MCF 10A (cell line): ENCODE data around the gene GBP4. TPM values are rescaled to one million over a fixed set of nuclear protein-coding genes. Genes with fewer than 3 reads are reported as not detected.

Experiments
- BruUV-seq: library from RNA; stranded (reverse); fragments of 400-500 nt; replicated peaks from 2 replicates; lab custom pipeline; 2021; lab: Mats Ljungman, UMichigan
- CTCF ChIA-PET: fragments of 300-600 bp; sonication (Branson Sonifier 250); formaldehyde crosslinking; extraction: SDS; loops from one replicate; lab custom pipeline; 2021; ENCODE audit warnings: antibody characterized with exemption, inconsistent platforms; lab: Yijun Ruan, JAX
- POLR2A ChIA-PET: fragments of 300-600, 350-650 bp; sonication (Branson Sonifier 250); formaldehyde crosslinking; extraction: SDS; loops from one replicate; lab custom pipeline; 2020; ENCODE audit warnings: antibody characterized with exemption, inconsistent platforms; lab: Yijun Ruan, JAX
- DNase-seq: peaks from one replicate; pipeline ENCODE4 v3.0.0-alpha.2; 2018; ENCODE audit not compliant: unreplicated experiment
- H3K27ac Mint-ChIP-seq: one replicate; pipeline ENCODE4 v1.8.0; 2022; ENCODE audit warnings: mild to moderate bottlenecking, low read depth, mixed read lengths; ENCODE audit not compliant: unreplicated experiment
- H3K27me3 Mint-ChIP-seq: one replicate; pipeline ENCODE4 v1.8.0; 2022; ENCODE audit warnings: mixed read lengths; ENCODE audit not compliant: insufficient read depth, unreplicated experiment
- H3K36me3 Mint-ChIP-seq: one replicate; pipeline ENCODE4 v1.8.0; 2022; ENCODE audit warnings: mild to moderate bottlenecking, moderate library complexity, mixed read lengths; ENCODE audit not compliant: insufficient read depth, unreplicated experiment
- H3K4me1 Mint-ChIP-seq: one replicate; pipeline ENCODE4 v1.8.0; 2022; ENCODE audit warnings: mixed read lengths; ENCODE audit not compliant: insufficient read depth, unreplicated experiment
- H3K4me3 Mint-ChIP-seq: one replicate; pipeline ENCODE4 v1.8.0; 2022; ENCODE audit warnings: mild to moderate bottlenecking, moderate library complexity, mixed read lengths; ENCODE audit not compliant: unreplicated experiment
- H3K9me3 Mint-ChIP-seq: one replicate; pipeline ENCODE4 v1.8.0; 2022; ENCODE audit warnings: mixed read lengths; ENCODE audit not compliant: unreplicated experiment
- intact Hi-C: fragments of 100-400 bp; cut with micrococcal nuclease; formaldehyde crosslinking; loops from 2 replicates; pipeline ENCODE4 v1.14.1; 2022
- total RNA-seq: library from RNA; stranded (reverse); gene quantifications from 2 replicates; pipeline ENCODE4 v1.2.3, GENCODE V29; 2022
- TF ChIP-seq, protein P1 (sequence below): fragments of 200-600 bp; IDR thresholded peaks from one replicate; pipeline ENCODE4 v1.8.0; 2022; ENCODE audit warnings: antibody characterized with exemption, mild to moderate bottlenecking; ENCODE audit not compliant: unreplicated experiment

GBP4 gene
- total RNA-seq, 1 experiment from 2014 or later = 0.05 TPM

DNA sequence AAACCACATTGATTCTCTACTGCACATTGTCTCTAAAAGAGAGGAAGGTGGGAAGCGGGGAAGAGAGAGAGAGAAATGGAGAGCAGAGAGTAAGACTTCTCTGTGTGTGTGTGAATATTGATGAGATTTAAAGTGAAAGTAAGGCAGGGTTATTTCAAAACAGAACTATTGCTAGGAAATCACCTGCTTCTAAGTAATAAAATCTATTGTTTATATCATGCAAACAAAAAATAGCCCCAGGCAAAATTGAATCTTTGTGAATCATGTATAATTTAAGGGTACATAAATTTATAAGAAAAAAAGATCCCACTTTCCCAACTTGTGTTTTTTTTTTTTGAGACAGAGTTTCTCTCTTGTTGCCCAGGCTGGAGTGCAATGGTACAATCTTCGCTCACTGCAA is 21.8 kb downstream of the GBP4 start:
- Mint-ChIP-seq H3K9me3 (no peaks in the 10 kb centered on the region), H3K4me3 (no peak overlapping the region), H3K27me3 (no peaks in the 10 kb centered on the region), H3K36me3 (no peaks in the 10 kb centered on the region), H3K27ac (peak overlapping the region; percentile 49), H3K4me1 (peaks cover 6% of the 10 kb centered on the region)
- no TSS peak for BruUV-seq
- TF ChIP-seq, protein P1, sequence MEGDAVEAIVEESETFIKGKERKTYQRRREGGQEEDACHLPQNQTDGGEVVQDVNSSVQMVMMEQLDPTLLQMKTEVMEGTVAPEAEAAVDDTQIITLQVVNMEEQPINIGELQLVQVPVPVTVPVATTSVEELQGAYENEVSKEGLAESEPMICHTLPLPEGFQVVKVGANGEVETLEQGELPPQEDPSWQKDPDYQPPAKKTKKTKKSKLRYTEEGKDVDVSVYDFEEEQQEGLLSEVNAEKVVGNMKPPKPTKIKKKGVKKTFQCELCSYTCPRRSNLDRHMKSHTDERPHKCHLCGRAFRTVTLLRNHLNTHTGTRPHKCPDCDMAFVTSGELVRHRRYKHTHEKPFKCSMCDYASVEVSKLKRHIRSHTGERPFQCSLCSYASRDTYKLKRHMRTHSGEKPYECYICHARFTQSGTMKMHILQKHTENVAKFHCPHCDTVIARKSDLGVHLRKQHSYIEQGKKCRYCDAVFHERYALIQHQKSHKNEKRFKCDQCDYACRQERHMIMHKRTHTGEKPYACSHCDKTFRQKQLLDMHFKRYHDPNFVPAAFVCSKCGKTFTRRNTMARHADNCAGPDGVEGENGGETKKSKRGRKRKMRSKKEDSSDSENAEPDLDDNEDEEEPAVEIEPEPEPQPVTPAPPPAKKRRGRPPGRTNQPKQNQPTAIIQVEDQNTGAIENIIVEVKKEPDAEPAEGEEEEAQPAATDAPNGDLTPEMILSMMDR = no peak
- ChIA-PET CTCF (no interaction called here), POLR2A (interaction anchor here (1.3 kb wide), 1 partner anchor 8 kb away, joined by 3 read pairs; no protein-coding TSS in a partner anchor)
- intact Hi-C loops = no loop called here
- DNase-seq = no peak

DNA sequence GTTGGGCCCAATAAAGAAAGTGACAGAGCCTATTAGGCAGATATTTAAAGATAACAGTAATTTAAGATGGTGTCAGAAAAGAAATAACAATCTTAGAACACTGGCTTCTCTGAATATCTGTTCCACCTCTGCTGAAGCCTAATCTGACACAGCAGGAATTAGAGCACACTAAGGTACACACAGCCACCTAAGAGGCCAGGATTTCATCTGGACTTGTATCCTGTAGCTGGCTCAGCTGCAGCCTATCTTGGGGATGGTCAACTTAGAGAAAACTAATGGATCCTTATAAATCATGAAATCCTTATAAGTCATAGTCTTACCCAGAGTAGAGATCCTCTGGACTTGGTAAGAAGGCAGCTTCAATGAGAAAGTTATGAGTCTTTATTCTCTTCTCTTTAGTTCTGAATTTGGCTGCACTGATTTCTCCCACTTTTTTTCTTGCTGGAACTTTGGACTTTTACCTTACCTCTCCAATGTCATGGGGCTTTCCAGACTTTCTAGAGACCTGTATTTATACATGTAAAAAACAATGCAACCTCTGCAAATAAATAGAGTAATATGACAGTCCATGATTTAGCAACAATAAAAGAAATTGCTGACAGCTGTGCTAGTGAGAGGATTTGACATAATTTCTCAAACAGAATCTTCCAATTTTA is 23.0 kb downstream of the GBP4 start, which contains the start of gene GBP7:
GBP7 (minus strand) TSS at position 403 of the 656 bp plus-strand sequence. CDS start 4,068 bp downstream, outside the sequence.
- H3K9me3 Mint-ChIP-seq = no peaks in the 10 kb centered on the region
- no peak for DNase-seq
- H3K27ac Mint-ChIP-seq = peak within 1 kb of the TSS; percentile 49
- H3K4me3 Mint-ChIP-seq = no peak within 1 kb of the TSS
- no peaks in the 10 kb centered on the region for H3K27me3 Mint-ChIP-seq
- CTCF ChIA-PET = interaction anchor here (0.6 to 0.8 kb wide), 3 partner anchors 188 to 1221 kb away, joined by 3 to 4 read pairs (median 3); no protein-coding TSS in a partner anchor
- H3K36me3 Mint-ChIP-seq = no peaks in the 10 kb centered on the region
- peaks cover 6% of the 10 kb centered on the region for H3K4me1 Mint-ChIP-seq
- TF ChIP-seq, protein P1 = no peak
- BruUV-seq = no TSS peak
- POLR2A ChIA-PET = interaction anchor here (0.6 kb wide), 1 partner anchor 190 kb away, joined by 3 read pairs; no protein-coding TSS in a partner anchor
- intact Hi-C loops = no loop called here

DNA sequence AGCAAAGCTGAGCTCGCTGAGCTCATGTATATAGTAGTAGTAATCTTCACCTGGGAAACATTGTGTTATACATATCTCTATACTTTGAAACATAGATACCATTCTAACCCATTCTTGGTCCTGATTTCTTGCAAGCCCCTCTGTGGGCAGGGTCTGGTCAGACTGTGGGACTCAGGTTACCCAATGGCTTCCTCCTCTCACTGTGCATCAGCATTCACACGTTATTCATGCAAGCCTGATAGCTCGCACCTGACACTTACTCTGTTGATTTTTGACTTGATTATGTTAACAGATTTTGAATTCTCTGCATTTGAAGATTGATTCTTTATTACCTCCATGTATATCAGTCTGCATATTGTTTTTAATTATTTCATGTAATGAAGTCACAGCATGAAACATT is 24.3 kb downstream of the GBP4 start:
- peaks cover 6% of the 10 kb centered on the region for H3K4me1 Mint-ChIP-seq
- no peak overlapping the region for H3K27ac Mint-ChIP-seq
- no peaks in the 10 kb centered on the region for H3K36me3 Mint-ChIP-seq
- TF ChIP-seq, protein P1 = no peak
- intact Hi-C loops = no loop called here
- no peak overlapping the region for H3K4me3 Mint-ChIP-seq
- ChIA-PET POLR2A (no interaction called here), CTCF (no interaction called here)
- no peaks in the 10 kb centered on the region for H3K9me3 Mint-ChIP-seq
- H3K27me3 Mint-ChIP-seq = no peaks in the 10 kb centered on the region
- DNase-seq = no peak
- BruUV-seq = no TSS peak

DNA sequence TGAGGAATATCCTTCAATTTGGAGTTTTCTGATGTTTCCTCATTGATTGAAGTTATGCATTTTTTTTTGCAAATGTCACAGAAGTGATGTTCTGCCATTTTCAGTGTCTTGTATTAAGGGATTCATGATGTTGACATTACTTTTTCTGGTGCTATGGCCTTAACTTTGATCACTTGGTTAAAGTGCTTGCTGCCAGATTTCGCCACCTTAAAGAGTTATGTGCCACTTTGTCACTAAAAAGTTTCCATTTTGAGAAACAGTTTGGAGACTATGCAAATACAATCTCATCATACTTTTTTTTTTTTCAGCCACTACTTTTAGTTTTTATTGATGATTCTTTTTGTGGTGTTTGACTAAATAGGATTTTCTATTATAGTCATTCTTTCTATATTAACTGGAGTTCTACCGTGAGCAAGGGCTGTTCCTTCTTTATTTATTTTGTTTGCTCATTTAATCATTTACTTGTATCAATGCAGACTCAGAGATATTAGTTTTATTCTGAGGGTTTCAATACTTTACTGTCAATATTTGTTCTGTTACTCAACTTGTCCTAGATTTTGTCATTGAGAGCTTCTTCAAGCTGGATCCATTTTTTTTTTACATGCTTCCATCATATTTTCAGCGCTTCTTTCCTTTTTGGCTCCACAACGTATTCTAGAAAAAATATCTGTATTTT is 26.1 kb downstream of the GBP4 start:
- CTCF ChIA-PET = no interaction called here
- Mint-ChIP-seq H3K9me3 (no peaks in the 10 kb centered on the region), H3K36me3 (no peaks in the 10 kb centered on the region), H3K4me3 (no peak overlapping the region), H3K27me3 (no peaks in the 10 kb centered on the region), H3K27ac (no peak overlapping the region), H3K4me1 (peaks cover 6% of the 10 kb centered on the region)
- intact Hi-C loops = no loop called here
- no TSS peak for BruUV-seq
- POLR2A ChIA-PET = interaction anchor here (1.0 kb wide), 1 partner anchor 70 kb away, joined by 3 read pairs; no protein-coding TSS in a partner anchor
- TF ChIP-seq, protein P1 = no peak
- no peak for DNase-seq
